ENCODE data around the gene SNX27.
A peak's percentile ranks its signal among the peaks of the same experiment; 100 is the strongest.

Gene SNX27

GRCh38 chr1:151716771-151717631 lies 105.2 kb downstream of the SNX27 start, which contains the start of gene CELF3:
TSS of gene CELF3 (minus strand) at chr1:151716803. CDS start at chr1:151716020, 783 bp downstream.
- Histone ChIP-seq H3K4me3 (ENCODE audit: low read depth, low read length) (no peak within 1 kb of the TSS), H3K27ac (no peak within 1 kb of the TSS), H3K27me3 (replicated peaks) (peaks cover 48% of the 10 kb centered on the region), H3K36me3 (replicated peaks) (no peaks in the 10 kb centered on the region)
- in situ Hi-C loops (cut with HindIII; ENCODE audit: low pct_ligation_motif_present, low sequenced_read_pairs) = no loop called here
- TF ChIP-seq, protein P1, sequence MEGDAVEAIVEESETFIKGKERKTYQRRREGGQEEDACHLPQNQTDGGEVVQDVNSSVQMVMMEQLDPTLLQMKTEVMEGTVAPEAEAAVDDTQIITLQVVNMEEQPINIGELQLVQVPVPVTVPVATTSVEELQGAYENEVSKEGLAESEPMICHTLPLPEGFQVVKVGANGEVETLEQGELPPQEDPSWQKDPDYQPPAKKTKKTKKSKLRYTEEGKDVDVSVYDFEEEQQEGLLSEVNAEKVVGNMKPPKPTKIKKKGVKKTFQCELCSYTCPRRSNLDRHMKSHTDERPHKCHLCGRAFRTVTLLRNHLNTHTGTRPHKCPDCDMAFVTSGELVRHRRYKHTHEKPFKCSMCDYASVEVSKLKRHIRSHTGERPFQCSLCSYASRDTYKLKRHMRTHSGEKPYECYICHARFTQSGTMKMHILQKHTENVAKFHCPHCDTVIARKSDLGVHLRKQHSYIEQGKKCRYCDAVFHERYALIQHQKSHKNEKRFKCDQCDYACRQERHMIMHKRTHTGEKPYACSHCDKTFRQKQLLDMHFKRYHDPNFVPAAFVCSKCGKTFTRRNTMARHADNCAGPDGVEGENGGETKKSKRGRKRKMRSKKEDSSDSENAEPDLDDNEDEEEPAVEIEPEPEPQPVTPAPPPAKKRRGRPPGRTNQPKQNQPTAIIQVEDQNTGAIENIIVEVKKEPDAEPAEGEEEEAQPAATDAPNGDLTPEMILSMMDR (IDR thresholded peaks at IDR 0.05; ENCODE audit: low read depth, low read length, missing control alignments) = no peak
- DNase-seq = no peak

- TF ChIP-seq, protein P1 (IDR thresholded peaks at IDR 0.05; ENCODE audit: low read depth, low read length, missing control alignments) = no peak
- in situ Hi-C loops (cut with HindIII; ENCODE audit: low pct_ligation_motif_present, low sequenced_read_pairs) = no loop called here
- Histone ChIP-seq H3K36me3 (replicated peaks) (no peaks in the 10 kb centered on the region), H3K27me3 (replicated peaks) (peaks cover 53% of the 10 kb centered on the region), H3K27ac (no peak overlapping the region), H3K4me3 (ENCODE audit: low read depth, low read length) (no peak overlapping the region)
- DNase-seq = no peak
Measured at GRCh38 chr1:151718011-151718431, 106.2 kb downstream of the SNX27 start.

DNA sequence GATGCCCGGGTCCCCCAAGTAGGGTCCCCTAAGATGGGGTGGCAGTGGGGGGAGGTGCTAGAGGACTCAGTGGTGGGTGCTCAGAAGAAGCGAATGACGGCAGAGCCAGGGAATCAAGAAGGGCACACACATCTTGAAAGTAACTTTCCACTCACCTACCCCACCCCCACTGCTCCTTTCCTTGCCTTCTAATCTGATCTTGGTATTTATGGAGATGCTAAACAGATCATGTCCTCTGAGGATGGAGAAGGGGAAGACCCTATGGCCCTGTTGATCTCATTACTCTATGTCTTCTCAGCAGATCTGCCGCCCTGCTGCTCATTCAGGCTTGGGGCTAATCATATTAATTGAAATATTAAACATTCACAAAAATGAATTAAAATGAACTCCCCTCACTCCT lies 106.8 kb downstream of the SNX27 start:
- TF ChIP-seq, protein P1 (IDR thresholded peaks at IDR 0.05; ENCODE audit: low read depth, low read length, missing control alignments) = no peak
- no peak for DNase-seq
- Histone ChIP-seq H3K36me3 (replicated peaks) (no peaks in the 10 kb centered on the region), H3K27me3 (replicated peaks) (peaks cover 56% of the 10 kb centered on the region), H3K27ac (no peak overlapping the region), H3K4me3 (ENCODE audit: low read depth, low read length) (no peak overlapping the region)
- in situ Hi-C loops (cut with HindIII; ENCODE audit: low pct_ligation_motif_present, low sequenced_read_pairs) = no loop called here

DNA sequence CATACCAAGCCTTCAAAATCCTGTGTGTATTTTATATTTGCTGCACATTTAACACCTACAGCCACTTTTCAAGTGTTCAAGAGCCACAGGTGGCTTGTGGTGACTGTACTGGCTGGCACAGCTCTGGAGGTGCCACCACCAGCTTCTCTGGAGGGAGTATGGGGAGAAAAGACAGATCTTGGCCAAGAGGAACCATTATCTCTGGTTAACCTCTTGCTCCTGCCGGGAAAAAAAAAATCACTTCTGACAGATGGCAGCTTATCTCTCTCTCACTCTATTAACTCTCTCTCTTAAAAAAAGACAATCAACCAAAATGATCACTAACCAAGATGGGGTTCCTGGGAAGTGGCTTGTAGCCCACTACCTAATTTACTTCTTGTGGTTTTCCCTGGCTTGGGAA lies 108.3 kb downstream of the SNX27 start:
- H3K27me3 ChIP-seq (replicated peaks) = peaks cover 58% of the 10 kb centered on the region
- in situ Hi-C loops (cut with HindIII; ENCODE audit: low pct_ligation_motif_present, low sequenced_read_pairs) = no loop called here
- TF ChIP-seq, protein P1 (IDR thresholded peaks at IDR 0.05; ENCODE audit: low read depth, low read length, missing control alignments) = no peak
- no peak overlapping the region for H3K27ac ChIP-seq
- H3K36me3 ChIP-seq (replicated peaks) = no peaks in the 10 kb centered on the region
- no peak for DNase-seq
- no peak overlapping the region for H3K4me3 ChIP-seq (ENCODE audit: low read depth, low read length)

DNA sequence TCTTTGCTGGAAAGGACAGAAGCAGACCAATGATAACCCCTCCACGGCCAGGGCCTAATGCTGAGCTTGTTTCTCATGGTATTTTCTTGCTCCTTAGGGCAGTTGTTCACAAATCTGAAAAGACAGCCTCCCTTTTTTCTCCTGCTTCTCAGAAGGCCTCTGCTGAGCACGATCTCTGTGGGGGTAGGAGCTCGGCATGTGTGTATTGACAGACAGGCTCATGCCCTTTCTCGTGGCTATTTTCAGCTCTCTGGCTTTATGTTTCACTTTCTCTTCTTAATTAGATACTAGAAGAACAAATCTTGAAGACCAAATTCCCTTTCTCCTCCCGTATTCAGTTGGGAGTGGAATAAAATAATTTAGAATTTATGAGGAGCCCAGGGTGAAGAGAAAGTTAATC lies 108.7 kb downstream of the SNX27 start:
- peak; percentile 12 for DNase-seq
- TF ChIP-seq, protein P1 (IDR thresholded peaks at IDR 0.05; ENCODE audit: low read depth, low read length, missing control alignments) = no peak
- Histone ChIP-seq H3K27ac (no peak overlapping the region), H3K36me3 (replicated peaks) (no peaks in the 10 kb centered on the region), H3K4me3 (ENCODE audit: low read depth, low read length) (peak overlapping the region; percentile 35), H3K27me3 (replicated peaks) (peaks cover 54% of the 10 kb centered on the region)
- in situ Hi-C loops (cut with HindIII; ENCODE audit: low pct_ligation_motif_present, low sequenced_read_pairs) = no loop called here
